ENCODE results near the gene FEM1B. TPM values are rescaled to one million over a fixed set of nuclear protein-coding genes. Genes with fewer than 3 reads are reported as not detected.

FEM1B gene
- total RNA-seq, 1 donor from 2014 or later = 71.1 TPM

DNA sequence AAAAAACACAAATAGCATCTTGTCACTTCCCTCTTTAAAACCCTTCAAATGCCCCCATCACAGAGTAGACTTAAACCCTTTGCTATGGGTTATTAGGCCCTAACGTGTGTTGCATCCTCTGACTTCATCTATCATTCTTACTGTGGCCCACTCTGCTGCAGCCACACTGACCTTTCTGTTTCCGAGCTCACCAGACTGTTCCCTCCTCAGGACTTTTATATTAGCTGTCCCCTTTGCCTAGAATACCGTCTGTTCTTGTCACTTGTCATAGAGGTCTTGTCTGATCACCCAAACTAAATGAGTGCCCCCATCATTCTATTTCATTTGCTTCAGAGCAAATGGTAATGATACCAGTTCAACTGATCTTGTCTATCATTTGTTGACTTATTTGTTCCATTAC, 877 bp upstream of the FEM1B start:
- Mint-ChIP-seq H3K27me3 (ENCODE audit: unreplicated experiment) (no peaks in the 10 kb centered on the region), H3K4me3 (ENCODE audit: unreplicated experiment) (peak overlapping the region; percentile 95), H3K36me3 (ENCODE audit: unreplicated experiment) (peaks cover 10% of the 10 kb centered on the region), H3K27ac (ENCODE audit: unreplicated experiment) (peak overlapping the region; percentile 97), H3K9me3 (ENCODE audit: unreplicated experiment) (no peaks in the 10 kb centered on the region), H3K4me1 (ENCODE audit: unreplicated experiment) (peaks cover 57% of the 10 kb centered on the region)
- TF ChIP-seq CTCF (IDR thresholded peaks at IDR 0.05) = no peak
- DNase-seq (ENCODE audit: extremely low spot score, unreplicated experiment) = no peak

- Mint-ChIP-seq H3K4me3 (ENCODE audit: unreplicated experiment) (peak overlapping the region; percentile 95), H3K27ac (ENCODE audit: unreplicated experiment) (peak overlapping the region; percentile 97), H3K9me3 (ENCODE audit: unreplicated experiment) (no peaks in the 10 kb centered on the region), H3K36me3 (ENCODE audit: unreplicated experiment) (peaks cover 10% of the 10 kb centered on the region), H3K4me1 (ENCODE audit: unreplicated experiment) (peaks cover 57% of the 10 kb centered on the region), H3K27me3 (ENCODE audit: unreplicated experiment) (no peaks in the 10 kb centered on the region)
- no peak for DNase-seq (ENCODE audit: extremely low spot score, unreplicated experiment)
- TF ChIP-seq CTCF (IDR thresholded peaks at IDR 0.05) = no peak
Observed at GRCh38 chr15:68277131-68277602, 378 bp upstream of the FEM1B start.

DNA sequence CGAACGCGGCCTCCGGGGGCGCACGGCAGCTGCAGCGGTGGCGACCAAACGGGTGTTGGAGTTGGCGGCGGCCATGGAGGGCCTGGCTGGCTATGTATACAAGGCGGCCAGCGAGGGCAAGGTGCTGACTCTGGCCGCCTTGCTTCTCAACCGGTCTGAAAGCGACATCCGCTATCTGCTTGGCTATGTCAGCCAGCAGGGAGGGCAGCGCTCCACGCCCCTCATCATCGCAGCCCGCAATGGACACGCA, 725 bp downstream of the FEM1B start:
- TF ChIP-seq CTCF (IDR thresholded peaks at IDR 0.05) = peak; percentile 0
- Mint-ChIP-seq H3K27ac (ENCODE audit: unreplicated experiment) (peak overlapping the region; percentile 97), H3K4me3 (ENCODE audit: unreplicated experiment) (peak overlapping the region; percentile 95)

DNA sequence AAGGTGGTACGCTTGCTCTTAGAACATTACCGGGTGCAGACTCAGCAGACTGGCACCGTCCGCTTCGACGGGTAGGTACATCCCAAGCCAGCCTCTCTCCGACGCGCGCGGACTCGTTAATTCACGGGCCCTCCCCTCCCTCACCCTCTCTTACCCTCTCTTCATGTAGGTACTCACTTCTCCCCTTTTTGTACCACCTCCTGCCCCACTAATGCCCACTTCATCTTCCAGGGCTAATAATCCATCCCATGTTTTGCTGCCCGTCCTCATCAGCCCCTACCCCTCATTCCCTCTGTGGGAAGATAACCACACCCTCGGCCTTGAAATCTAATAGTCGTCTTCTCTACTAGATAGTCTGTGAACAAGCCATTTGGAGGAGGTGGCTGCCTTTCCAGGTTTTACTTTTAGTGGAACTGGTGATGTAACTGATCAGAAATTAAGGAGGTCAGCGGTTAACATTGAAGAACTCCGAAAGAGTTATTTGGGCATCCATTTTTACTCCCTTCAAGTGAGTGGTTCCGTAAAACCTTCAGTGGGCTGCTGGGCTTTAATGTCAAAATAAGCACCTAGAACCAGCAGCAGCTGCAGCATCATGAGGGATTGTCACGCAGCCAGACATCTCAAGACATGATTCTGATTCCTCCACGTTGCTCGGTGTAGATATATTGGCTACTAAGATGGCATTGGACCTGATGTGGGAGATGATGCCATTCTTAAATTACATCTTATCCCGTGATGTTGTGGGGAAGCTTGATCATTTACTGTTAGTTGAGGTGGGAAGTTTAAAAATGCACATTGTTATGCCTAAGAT, 1.3 kb downstream of the FEM1B start:
- DNase-seq (ENCODE audit: extremely low spot score, unreplicated experiment) = no peak
- Mint-ChIP-seq H3K4me3 (ENCODE audit: unreplicated experiment) (peak overlapping the region; percentile 95), H3K9me3 (ENCODE audit: unreplicated experiment) (no peaks in the 10 kb centered on the region), H3K27ac (ENCODE audit: unreplicated experiment) (peak overlapping the region; percentile 97), H3K27me3 (ENCODE audit: unreplicated experiment) (no peaks in the 10 kb centered on the region), H3K4me1 (ENCODE audit: unreplicated experiment) (peaks cover 63% of the 10 kb centered on the region), H3K36me3 (ENCODE audit: unreplicated experiment) (peaks cover 10% of the 10 kb centered on the region)
- no peak for TF ChIP-seq CTCF (IDR thresholded peaks at IDR 0.05)

More for the DNA sequence above, 725 bp downstream of the FEM1B start:
- Mint-ChIP-seq H3K4me1 (ENCODE audit: unreplicated experiment) (peaks cover 59% of the 10 kb centered on the region), H3K36me3 (ENCODE audit: unreplicated experiment) (peaks cover 10% of the 10 kb centered on the region), H3K27me3 (ENCODE audit: unreplicated experiment) (no peaks in the 10 kb centered on the region), H3K9me3 (ENCODE audit: unreplicated experiment) (no peaks in the 10 kb centered on the region)
- DNase-seq (ENCODE audit: extremely low spot score, unreplicated experiment) = no peak

GRCh38 chr15:68279779-68280753, 2.5 kb downstream of the FEM1B start:
- Mint-ChIP-seq H3K27me3 (ENCODE audit: unreplicated experiment) (no peaks in the 10 kb centered on the region), H3K4me1 (ENCODE audit: unreplicated experiment) (peaks cover 68% of the 10 kb centered on the region), H3K4me3 (ENCODE audit: unreplicated experiment) (peak overlapping the region; percentile 95), H3K36me3 (ENCODE audit: unreplicated experiment) (peaks cover 18% of the 10 kb centered on the region), H3K27ac (ENCODE audit: unreplicated experiment) (peak overlapping the region; percentile 97), H3K9me3 (ENCODE audit: unreplicated experiment) (peaks cover 5% of the 10 kb centered on the region)
- no peak for DNase-seq (ENCODE audit: extremely low spot score, unreplicated experiment)
- TF ChIP-seq CTCF (IDR thresholded peaks at IDR 0.05) = no peak

Measured in osteocyte (in vitro differentiated cells).